H1 (cell line): ENCODE data around the gene FRMPD2. TPM values are rescaled to one million over a fixed set of nuclear protein-coding genes. Genes with fewer than 3 reads are reported as not detected.

ENCODE experiments used
- CTCF ChIA-PET: fragments of 300-600 bp; sonication (Branson Sonifier 250); formaldehyde crosslinking; loops from one replicate; lab custom pipeline; 2021; ENCODE audit not compliant: partially characterized antibody; lab: Charles Lee
- POLR2A ChIA-PET: fragments of 300-600 bp; sonication (Branson Sonifier 250); formaldehyde crosslinking; loops from one replicate; lab custom pipeline; 2021; ENCODE audit warnings: inconsistent platforms; ENCODE audit not compliant: partially characterized antibody; lab: Charles Lee
- DNase-seq, 2 experiments: peaks; one replicate each; pipeline versions ENCODE4 v3.0.0 to v3.0.0-alpha.2; 2010 to 2022; ENCODE audit warnings: low spot score in 2 of 2, low read depth in 1 of 2, mixed read lengths in 1 of 2
- FAIRE-seq: peaks from 2 replicates; lab custom pipeline; 2011; peaks lifted over from hg19 to GRCh38; lab: Jason Lieb, UNC
- H2AFZ ChIP-seq: 2 replicates; pipeline ENCODE4 v1.8.1; 2012; ENCODE audit warnings: low read length, inconsistent platforms
- H2AK5ac ChIP-seq: 2 replicates; pipeline ENCODE4 v1.6.1; 2013; ENCODE audit warnings: low read depth, low read length
- H2BK120ac ChIP-seq: replicated peaks from 2 replicates; pipeline ENCODE3; 2013; ENCODE audit warnings: low read depth, low read length, inconsistent platforms
- H2BK12ac ChIP-seq: 2 replicates; pipeline ENCODE4 v1.6.1; 2013; ENCODE audit warnings: low read depth, low read length
- H2BK15ac ChIP-seq: 2 replicates; pipeline ENCODE4 v1.6.1; 2013; ENCODE audit warnings: low read length
- H2BK20ac ChIP-seq: 2 replicates; pipeline ENCODE4 v1.6.1; 2013; ENCODE audit warnings: low read length
- H2BK5ac ChIP-seq: 2 replicates; pipeline ENCODE4 v1.6.1; 2013; ENCODE audit warnings: low read depth, low read length
- H3K14ac ChIP-seq: 2 replicates; pipeline ENCODE4 v1.6.1; 2013; ENCODE audit warnings: inconsistent platforms; ENCODE audit not compliant: insufficient read length
- H3K18ac ChIP-seq: 2 replicates; pipeline ENCODE4 v1.6.1; 2013; ENCODE audit warnings: low read length; ENCODE audit errors: extremely low read depth
- H3K23ac ChIP-seq: 2 replicates; pipeline ENCODE4 v1.6.1; 2013; ENCODE audit warnings: inconsistent platforms; ENCODE audit not compliant: insufficient read length
- H3K23me2 ChIP-seq: 2 replicates; pipeline ENCODE4 v1.6.1; 2013; ENCODE audit warnings: low read depth, low read length
- H3K27ac ChIP-seq: 2 replicates; pipeline ENCODE4 v1.6.1; 2011; ENCODE audit warnings: low read depth, low read length, inconsistent platforms
- H3K27me3 ChIP-seq, 4 experiments: replicated peaks in 1 of 4; 1 replicate in 1 of 4; 2 replicates in 3 of 4; pipeline versions ENCODE4 v1.6.1 to v1.8.1; 2011 to 2013; ENCODE audit warnings: low read length in 3 of 4, mild to moderate bottlenecking in 3 of 4, inconsistent platforms in 2 of 4, mixed read lengths in 2 of 4, moderate library complexity in 1 of 4; ENCODE audit not compliant: control insufficient read depth in 3 of 4, insufficient read depth in 3 of 4; ENCODE audit errors: extremely low read depth in 1 of 4
- H3K36me3 ChIP-seq, 4 experiments: 2 replicates each; pipeline versions ENCODE4 v1.6.1 to v1.8.1; 2011 to 2013; ENCODE audit warnings: mild to moderate bottlenecking in 4 of 4, low read length in 3 of 4, moderate library complexity in 2 of 4, control low read depth in 1 of 4, inconsistent platforms in 1 of 4; ENCODE audit not compliant: insufficient read depth in 4 of 4, control insufficient read depth in 2 of 4
- H3K4ac ChIP-seq: replicated peaks from 2 replicates; pipeline ENCODE3; 2013; ENCODE audit warnings: low read length, low read depth, mixed read lengths, inconsistent platforms; ENCODE audit not compliant: insufficient read length
- H3K4me1 ChIP-seq, 4 experiments: replicated peaks in 1 of 4; 1 replicate in 1 of 4; 2 replicates in 3 of 4; pipeline versions ENCODE4 v1.6.1 to v1.8.1; 2011 to 2013; ENCODE audit warnings: low read length in 3 of 4, inconsistent platforms in 2 of 4, mixed read lengths in 1 of 4; ENCODE audit not compliant: insufficient read depth in 4 of 4, control insufficient read depth in 3 of 4
- H3K4me2 ChIP-seq, 2 experiments: 2 replicates each; pipeline versions ENCODE4 v1.6.1 to v1.8.1; 2011 to 2013; ENCODE audit warnings: low read depth in 2 of 2, low read length in 2 of 2, control low read depth in 1 of 2, inconsistent platforms in 1 of 2, mild to moderate bottlenecking in 1 of 2; ENCODE audit not compliant: insufficient read depth in 1 of 2
- H3K4me3 ChIP-seq, 4 experiments: fragments of 200-600, 300-600 bp in 1 of 4; sonication (generic), shearing (Covaris generic), sonication (Bioruptor Twin) in 1 of 4; 2 replicates each; pipeline versions ENCODE4 v1.5.1 to v1.8.1; 2011 to 2016; ENCODE audit warnings: low read length in 4 of 4, low read depth in 3 of 4, control low read depth in 2 of 4, inconsistent platforms in 2 of 4, mild to moderate bottlenecking in 2 of 4, mixed read lengths in 1 of 4, moderate library complexity in 1 of 4; ENCODE audit not compliant: insufficient read depth in 2 of 4; ENCODE audit errors: extremely low read depth in 1 of 4
- H3K56ac ChIP-seq: replicated peaks from 2 replicates; pipeline ENCODE3; 2013; ENCODE audit warnings: low read depth, mild to moderate bottlenecking, mixed read lengths, low read length, inconsistent platforms; ENCODE audit not compliant: insufficient read length
- H3K79me1 ChIP-seq: 2 replicates; pipeline ENCODE4 v1.6.1; 2013; ENCODE audit warnings: low read depth, low read length, control low read depth
- H3K79me2 ChIP-seq, 2 experiments: 2 replicates each; pipeline versions ENCODE4 v1.6.1 to v1.8.1; 2012 to 2013; ENCODE audit warnings: low read length in 2 of 2, mild to moderate bottlenecking in 2 of 2, inconsistent platforms in 1 of 2; ENCODE audit not compliant: insufficient read depth in 2 of 2, control insufficient read depth in 1 of 2
- H3K9ac ChIP-seq, 4 experiments: replicated peaks in 1 of 4; 1 replicate in 1 of 4; 2 replicates in 3 of 4; pipeline versions ENCODE4 v1.6.1 to v1.8.1; 2011 to 2013; ENCODE audit warnings: low read depth in 3 of 4, low read length in 3 of 4, control low read depth in 2 of 4, mild to moderate bottlenecking in 2 of 4, moderate library complexity in 2 of 4, inconsistent platforms in 1 of 4; ENCODE audit errors: extremely low read depth in 1 of 4
- H3K9me3 ChIP-seq, 2 experiments: 2 replicates each; pipeline versions ENCODE4 v1.6.1 to v1.8.1; 2012 to 2013; ENCODE audit warnings: mild to moderate bottlenecking in 2 of 2, moderate library complexity in 2 of 2, control low read depth in 1 of 2, inconsistent platforms in 1 of 2, low read depth in 1 of 2, low read length in 1 of 2, mixed read lengths in 1 of 2; ENCODE audit not compliant: insufficient read depth in 2 of 2
- H4K20me1 ChIP-seq, 2 experiments: replicated peaks in 1 of 2; 2 replicates each; pipeline versions ENCODE3 to v1.8.1; 2011 to 2013; ENCODE audit warnings: inconsistent platforms in 2 of 2, low read length in 2 of 2, mild to moderate bottlenecking in 1 of 2; ENCODE audit not compliant: insufficient read depth in 2 of 2, control insufficient read depth in 1 of 2
- H4K5ac ChIP-seq: 2 replicates; pipeline ENCODE4 v1.6.1; 2013; ENCODE audit warnings: low read length, low read depth, mixed read lengths, inconsistent platforms; ENCODE audit not compliant: insufficient read length
- H4K8ac ChIP-seq: 2 replicates; pipeline ENCODE4 v1.8.0; 2013; ENCODE audit warnings: mild to moderate bottlenecking, moderate library complexity, low read length, inconsistent platforms; ENCODE audit not compliant: insufficient read depth; ENCODE audit errors: extremely low read depth
- H4K91ac ChIP-seq: replicated peaks from 2 replicates; pipeline ENCODE3; 2013; ENCODE audit warnings: low read length, mixed read lengths, inconsistent platforms; ENCODE audit not compliant: insufficient read length
- CHD1 ChIP-seq: IDR thresholded peaks from 2 replicates; pipeline ENCODE4 v1.6.1; 2012; ENCODE audit warnings: low read depth, low read length, improper control_type of control experiment
- JUN ChIP-seq: IDR thresholded peaks from 2 replicates; pipeline ENCODE4 v1.6.1; 2011; ENCODE audit warnings: low read depth, mild to moderate bottlenecking, improper control_type of control experiment, low read length
- TBP ChIP-seq: IDR thresholded peaks from 2 replicates; pipeline ENCODE4 v1.6.1; 2011; ENCODE audit warnings: low read depth, low read length, improper control_type of control experiment
- WGBS, 2 experiments: shearing (Covaris generic) in 1 of 2; methylation state at CpG; one replicate each; pipeline versions ENCODE4 v1.1.6 to v1.1.7; 2013 to 2015; ENCODE audit warnings: low lambda C conversion rate in 2 of 2, mixed read lengths in 2 of 2, inconsistent platforms in 1 of 2, low coverage in 1 of 2, missing lambda C conversion rate in 1 of 2; ENCODE audit not compliant: insufficient replicate concordance in 2 of 2, insufficient coverage in 1 of 2, insufficient read length in 1 of 2; ENCODE audit errors: extremely low coverage in 1 of 2, missing lambda C conversion rate in 1 of 2; 5-methylcytosine and 5-hydroxymethylcytosine counted together
- polyA plus RNA-seq, 7 experiments: library from polyadenylated mRNA; depleted of rRNA in 3 of 7; stranded (reverse) in 5 of 7; unstranded in 2 of 7; fragments of >200 nt in 5 of 7; fragments of 200-250 nt in 2 of 7; gene quantifications; 1 replicate in 5 of 7; 2 replicates in 1 of 7; 4 replicates in 1 of 7; pipeline versions ENCODE4 v1.2.1 to v1.2.3, GENCODE V29; 2011 to 2013; ENCODE audit warnings: missing spikeins in 2 of 7, mixed read lengths in 2 of 7
- total RNA-seq: library from RNA; stranded (reverse); fragmentation: NEBNext Ultra II Directional; extraction: Animal tissue kit (Norgen Biotek cat#: 25700); gene quantifications from 2 replicates; pipeline ENCODE4 v1.2.1, GENCODE V29; 2021

FRMPD2 gene
- total and polyA plus RNA-seq, 2 of the 8 experiments (the other 6 are each of a cell fraction or from before 2014, with no cell fraction given) = 0.07 to 0.47 TPM

- no peak overlapping the region for H3K27ac ChIP-seq
- no peak for FAIRE-seq
These were observed 18.8 kb downstream of the FRMPD2 start for GRCh38 chr10:48255722-48256121.

More at GRCh38 chr10:48255722-48256121, 18.8 kb downstream of the FRMPD2 start:
- H2BK12ac ChIP-seq = no peak overlapping the region
- no peaks in the 10 kb centered on the region; a peak in 1 of 7 replicates for H3K27me3 ChIP-seq
- no peak overlapping the region for H3K56ac ChIP-seq
- no peak for TF ChIP-seq CHD1
- TF ChIP-seq TBP = no peak
- TF ChIP-seq JUN = no peak
- no peak overlapping the region for H2BK20ac ChIP-seq
- no peak overlapping the region; the same call in 1 of the 2 replicates for H4K8ac ChIP-seq
- H3K4ac ChIP-seq = no peak overlapping the region
- no peak overlapping the region for H4K91ac ChIP-seq
- H2AK5ac ChIP-seq = no peak overlapping the region
- no peak overlapping the region for H2BK5ac ChIP-seq
- 87% methylated on average over 6 of the region's 6 CpGs; no CpG with 5 or more reads in 1 of the 2 experiments for WGBS, 2 experiments
- peaks cover 0 to 16% (median 10%) of the 10 kb centered on the region in 4 experiments; a peak in 6 of 7 replicates for H3K4me1 ChIP-seq
- H3K4me2 ChIP-seq = no peak overlapping the region
- no peak overlapping the region for H4K5ac ChIP-seq
- H3K36me3 ChIP-seq = no peaks in the 10 kb centered on the region
- H3K79me1 ChIP-seq = no peaks in the 10 kb centered on the region
- H3K4me3 ChIP-seq = no peak overlapping the region
- H2AFZ ChIP-seq = peak overlapping the region; percentile 67; the same call in 1 of the 2 replicates
- no peaks in the 10 kb centered on the region for H3K9me3 ChIP-seq
- no peak overlapping the region for H3K23ac ChIP-seq
- no peak overlapping the region for H2BK120ac ChIP-seq
- no peaks in the 10 kb centered on the region for H3K23me2 ChIP-seq
- H4K20me1 ChIP-seq = no peaks in the 10 kb centered on the region
- peak in 1 of 2 experiments; percentile 30 for DNase-seq
- H3K9ac ChIP-seq = no peak overlapping the region
- H3K79me2 ChIP-seq = no peaks in the 10 kb centered on the region
- no peak overlapping the region for H3K18ac ChIP-seq
- ChIA-PET CTCF (interaction anchor here (1.0 kb wide), 1 partner anchor 352 kb away, joined by 3 read pairs; no protein-coding TSS in a partner anchor), POLR2A (no interaction called here)
- no peak overlapping the region for H2BK15ac ChIP-seq
- no peak overlapping the region for H3K14ac ChIP-seq
